ENCODE results near the gene HNRNPM.

- TF ChIP-seq CTCF (IDR thresholded peaks at IDR 0.05 in 4 of 5, conservative IDR thresholded peaks at IDR 0.05 in 1 of 5) (no peak), POLR2A (IDR thresholded peaks at IDR 0.05) (no peak)
These were observed 42.8 kb upstream of the HNRNPM start for GRCh38 chr19:8401981-8402411.
